Endothelial cell of umbilical vein (primary cell): Measurements from ENCODE around the gene SLC9A1. TPM values are rescaled to one million over a fixed set of nuclear protein-coding genes. Genes with fewer than 3 reads are reported as not detected.

Experiments used
- BruUV-seq: library from RNA; stranded (reverse); fragments of 400-500 nt; replicated peaks from 2 replicates; lab custom pipeline; 2021; lab: Mats Ljungman, UMichigan
- CTCF ChIA-PET: fragments of 300-600, 350-600 bp; sonication (Branson Sonifier 250); formaldehyde crosslinking; loops from one replicate; lab custom pipeline; 2021; ENCODE audit warnings: antibody characterized with exemption, inconsistent platforms; lab: Charles Lee
- POLR2A ChIA-PET: fragments of 300-600, 350-600 bp; sonication (Branson Sonifier 250); formaldehyde crosslinking; loops from one replicate; lab custom pipeline; 2021; ENCODE audit warnings: antibody characterized with exemption, inconsistent platforms; lab: Charles Lee
- DNase-seq: peaks from one replicate; pipeline ENCODE4 v3.0.0-alpha.2; 2011; ENCODE audit warnings: low read depth, low spot score
- FAIRE-seq: peaks from 2 replicates; lab custom pipeline; 2011; peaks lifted over from hg19 to GRCh38; lab: Jason Lieb, UNC
- H2AFZ ChIP-seq: 2 replicates; pipeline ENCODE4 v1.6.0; 2012; ENCODE audit warnings: low read depth, low read length, control low read depth, inconsistent platforms
- H3K27ac ChIP-seq: 2 replicates; pipeline ENCODE4 v1.5.1; 2011; ENCODE audit warnings: low read depth, mild to moderate bottlenecking, control low read depth, low read length, moderate library complexity; ENCODE audit not compliant: insufficient read depth
- H3K27me3 ChIP-seq, 2 experiments: 2 replicates each; pipeline versions ENCODE4 v1.6.0 to v1.6.1; 2011; ENCODE audit warnings: low read length in 2 of 2, mixed read lengths in 1 of 2; ENCODE audit not compliant: control insufficient read depth in 2 of 2, insufficient read depth in 2 of 2
- H3K36me3 ChIP-seq, 2 experiments: 2 replicates in 1 of 2; 3 replicates in 1 of 2; pipeline ENCODE4 v1.5.1; 2011; ENCODE audit warnings: low read length in 2 of 2, mild to moderate bottlenecking in 1 of 2, moderate library complexity in 1 of 2; ENCODE audit not compliant: control insufficient read depth in 2 of 2, insufficient read depth in 2 of 2; ENCODE audit errors: extremely low read depth in 1 of 2
- H3K4me1 ChIP-seq: 3 replicates; pipeline ENCODE4 v1.5.1; 2011; ENCODE audit warnings: mild to moderate bottlenecking, low read length; ENCODE audit not compliant: control insufficient read depth, insufficient read depth; ENCODE audit errors: extremely low read depth
- H3K4me2 ChIP-seq: 2 replicates; pipeline ENCODE4 v1.6.1; 2011; ENCODE audit warnings: low read length, control low read depth, mixed read lengths; ENCODE audit not compliant: insufficient read depth
- H3K4me3 ChIP-seq, 3 experiments: fragments of 200-600 bp in 1 of 3; sonication (generic), shearing (Covaris generic) in 1 of 3; replicated peaks in 1 of 3; 2 replicates each; pipeline ENCODE4 v1.5.1; 2011 to 2016; ENCODE audit warnings: control low read depth in 3 of 3, low read length in 3 of 3, mild to moderate bottlenecking in 2 of 3, inconsistent platforms in 1 of 3, low read depth in 1 of 3, moderate library complexity in 1 of 3; ENCODE audit not compliant: insufficient read depth in 1 of 3
- H3K79me2 ChIP-seq: 2 replicates; pipeline ENCODE4 v1.6.0; 2012; ENCODE audit warnings: low read length, inconsistent platforms; ENCODE audit not compliant: control insufficient read depth, insufficient read depth
- H3K9ac ChIP-seq: replicated peaks from 2 replicates; pipeline ENCODE3; 2011; ENCODE audit warnings: low read length, control low read depth; ENCODE audit not compliant: insufficient read depth; ENCODE audit errors: extremely low read depth
- H3K9me1 ChIP-seq: replicated peaks from 3 replicates; pipeline ENCODE4 v1.6.0; 2011; ENCODE audit warnings: mild to moderate bottlenecking, low read length; ENCODE audit not compliant: control insufficient read depth, insufficient read depth; ENCODE audit errors: extremely low read depth
- H3K9me3 ChIP-seq: replicated peaks from 2 replicates; pipeline ENCODE4 v1.5.1; 2012; ENCODE audit warnings: low read length, inconsistent platforms; ENCODE audit not compliant: control insufficient read depth, insufficient read depth
- H4K20me1 ChIP-seq: replicated peaks from 2 replicates; pipeline ENCODE3; 2011; ENCODE audit warnings: mild to moderate bottlenecking, low read length; ENCODE audit not compliant: control insufficient read depth, insufficient read depth; ENCODE audit errors: extremely low read depth
- CTCF ChIP-seq, 2 donors: IDR thresholded peaks; 1 replicate in 1 of 2; 2 replicates in 1 of 2; pipeline ENCODE4 v1.5.1; 2011; ENCODE audit warnings: low read length in 2 of 2, mild to moderate bottlenecking in 2 of 2, moderate library complexity in 2 of 2, control low read depth in 1 of 2, inconsistent platforms in 1 of 2, low read depth in 1 of 2; ENCODE audit not compliant: insufficient read depth in 1 of 2; ENCODE audit errors: extremely low read depth in 1 of 2
- EZH2 ChIP-seq: IDR thresholded peaks from 2 replicates; pipeline ENCODE4 v1.6.1; 2012; ENCODE audit warnings: borderline replicate concordance, low read depth, mild to moderate bottlenecking, moderate library complexity, low read length, inconsistent platforms; ENCODE audit not compliant: severe bottlenecking
- FOS ChIP-seq: IDR thresholded peaks from 2 replicates; pipeline ENCODE4 v1.6.1; 2011; ENCODE audit warnings: mild to moderate bottlenecking, low read length, moderate library complexity, borderline replicate concordance; ENCODE audit not compliant: insufficient read depth
- GATA2 ChIP-seq: IDR thresholded peaks from 2 replicates; pipeline ENCODE4 v1.7.0; 2011; ENCODE audit warnings: low read depth, mild to moderate bottlenecking, moderate library complexity, mixed read lengths, low read length; ENCODE audit not compliant: insufficient read length, insufficient read depth
- MAX ChIP-seq: IDR thresholded peaks from 2 replicates; pipeline ENCODE4 v1.6.1; 2011; ENCODE audit not compliant: insufficient read depth, insufficient read length
- MYC ChIP-seq: IDR thresholded peaks from one replicate; pipeline ENCODE4 v1.6.1; 2011; ENCODE audit warnings: mild to moderate bottlenecking, low read depth, low read length
- POLR2A ChIP-seq: IDR thresholded peaks from 2 replicates; pipeline ENCODE4 v1.6.1; 2012; ENCODE audit warnings: low read depth, mild to moderate bottlenecking, control low read depth, low read length
- POLR2AphosphoS5 ChIP-seq: IDR thresholded peaks from 2 replicates; pipeline ENCODE4 v1.6.1; 2012; ENCODE audit warnings: low read depth, mild to moderate bottlenecking, control low read depth, low read length, moderate library complexity; ENCODE audit not compliant: insufficient read depth
- dilution Hi-C: fragments of 300-500 bp; cut with MboI; formaldehyde crosslinking; loops from one replicate; pipeline ENCODE4 v1.15.0; 2019; ENCODE audit warnings: low sequenced_read_pairs; ENCODE audit not compliant: extremely low pct_ligation_motif_present
- intact Hi-C: fragments of 100-400 bp; cut with micrococcal nuclease; formaldehyde crosslinking; loops from one replicate; pipeline ENCODE4 v1.10.0; 2022
- polyA plus RNA-seq, 4 experiments: library from polyadenylated mRNA; depleted of rRNA in 3 of 4; stranded (reverse) in 3 of 4; unstranded in 1 of 4; fragments of >200 nt; gene quantifications; 2 replicates each; pipeline versions ENCODE4 v1.2.1 to v1.2.3, GENCODE V29; 2011 to 2012; ENCODE audit warnings: missing spikeins in 1 of 4
- total RNA-seq: library from RNA; stranded (reverse); gene quantifications from 2 replicates; pipeline ENCODE4 v1.2.3, GENCODE V29; 2021

Gene SLC9A1
- total and polyA plus RNA-seq, 2 donors (not counting 3 experiments of a cell fraction or from before 2014, with no cell fraction given) = 22.8 to 59.2 TPM

GRCh38 chr1:27092888-27093287 is 62.0 kb downstream of the SLC9A1 start:
- Histone ChIP-seq H3K27ac (no peak overlapping the region), H4K20me1 (no peaks in the 10 kb centered on the region), H3K9me3 (no peaks in the 10 kb centered on the region), H3K79me2 (no peaks in the 10 kb centered on the region), H3K27me3 (no peaks in the 10 kb centered on the region), H3K9me1 (no peaks in the 10 kb centered on the region), H3K36me3 (no peaks in the 10 kb centered on the region), H3K4me1 (no peaks in the 10 kb centered on the region), H2AFZ (no peak overlapping the region), H3K4me2 (no peak overlapping the region), H3K9ac (no peak overlapping the region), H3K4me3 (no peak overlapping the region)
- intact Hi-C loops = no loop called here
- DNase-seq (no peak), FAIRE-seq (no peak)
- ChIA-PET CTCF (interaction anchor here (0.7 to 13.7 kb wide), 4 partner anchors 39 to 204 kb away, joined by 3 to 582 read pairs (median 4); no protein-coding TSS in a partner anchor), POLR2A (no interaction called here)
- TF ChIP-seq POLR2AphosphoS5 = no peak
- TF ChIP-seq MAX = no peak
- TF ChIP-seq CTCF (IDR thresholded peaks at IDR 0.05; ENCODE audit: extremely low read depth in 1 of 2, insufficient read depth in 1 of 2, low read depth in 1 of 2, low read length in 2 of 2) = no peak
- no peak for TF ChIP-seq GATA2
- no TSS peak for BruUV-seq
- dilution Hi-C loops = no loop called here

GRCh38 chr1:27090911-27091310 is 64.0 kb downstream of the SLC9A1 start:
- H3K27me3 ChIP-seq = no peaks in the 10 kb centered on the region
- dilution Hi-C loops (no loop called here), intact Hi-C loops (no loop called here)
- CTCF ChIA-PET = interaction anchor here (0.9 to 13.7 kb wide), 2 partner anchors 37 to 45 kb away, joined by 4 to 582 read pairs; no protein-coding TSS in a partner anchor
- no peak overlapping the region for H3K9ac ChIP-seq
- H3K9me1 ChIP-seq = no peaks in the 10 kb centered on the region
- no peak overlapping the region for H2AFZ ChIP-seq
- no peak overlapping the region for H3K4me2 ChIP-seq
- no peak for DNase-seq
- H3K79me2 ChIP-seq = no peaks in the 10 kb centered on the region
- BruUV-seq = no TSS peak
- no peaks in the 10 kb centered on the region for H4K20me1 ChIP-seq
- H3K4me1 ChIP-seq = no peaks in the 10 kb centered on the region
- H3K27ac ChIP-seq = no peak overlapping the region
- TF ChIP-seq GATA2 = no peak
- no peak for TF ChIP-seq EZH2
- no peak for TF ChIP-seq CTCF (IDR thresholded peaks at IDR 0.05; ENCODE audit: extremely low read depth in 1 of 2, insufficient read depth in 1 of 2, low read depth in 1 of 2, low read length in 2 of 2)
- TF ChIP-seq POLR2A = no peak
- TF ChIP-seq MYC = no peak
- no peak for TF ChIP-seq FOS
- no peak for TF ChIP-seq MAX
- H3K9me3 ChIP-seq = no peaks in the 10 kb centered on the region
- FAIRE-seq = no peak
- H3K4me3 ChIP-seq = no peak overlapping the region
- no peaks in the 10 kb centered on the region for H3K36me3 ChIP-seq
- POLR2A ChIA-PET = no interaction called here
